IMR-90 (cell line): Measurements from ENCODE around the gene IGF2R. TPM values are rescaled to one million over a fixed set of nuclear protein-coding genes. Genes with fewer than 3 reads are reported as not detected.

Source experiments
- ATAC-seq: fragments of 200-7000 bp; cut with Tn5 transposase; 2 replicates; pipeline ENCODE4 v1.9.1; 2020; ENCODE audit warnings: low read depth, mild to moderate bottlenecking, moderate library complexity
- BruUV-seq: library from RNA; stranded (reverse); fragments of 400-500 nt; replicated peaks from 2 replicates; lab custom pipeline; 2021; lab: Mats Ljungman, UMichigan
- CTCF ChIA-PET: fragments of 300-600 bp; formaldehyde crosslinking; extraction: SDS; loops from one replicate; lab custom pipeline; 2021; ENCODE audit warnings: antibody characterized with exemption; lab: Yijun Ruan, JAX
- POLR2A ChIA-PET: fragments of 300-600 bp; sonication (Branson Sonifier 250); formaldehyde crosslinking; loops from one replicate; lab custom pipeline; 2022; ENCODE audit warnings: antibody characterized with exemption; ENCODE audit not compliant: unreplicated experiment; lab: Charles Lee
- DNase-seq: peaks from one replicate; pipeline ENCODE4 v3.0.0; 2013
- H2AFZ ChIP-seq: replicated peaks from 2 replicates; pipeline ENCODE3; 2013; ENCODE audit warnings: low read length, mild to moderate bottlenecking; ENCODE audit not compliant: poor library complexity
- H2AK5ac ChIP-seq: 2 replicates; pipeline ENCODE4 v1.6.1; 2013; ENCODE audit warnings: low read depth, low read length, inconsistent platforms
- H2AK9ac ChIP-seq: replicated peaks from 2 replicates; pipeline ENCODE3; 2013; ENCODE audit warnings: mild to moderate bottlenecking, low read depth, low read length, moderate library complexity; ENCODE audit not compliant: poor library complexity
- H2BK120ac ChIP-seq: 2 replicates; pipeline ENCODE4 v1.6.1; 2013; ENCODE audit warnings: low read depth, low read length, inconsistent platforms
- H2BK15ac ChIP-seq: 3 replicates; pipeline ENCODE4 v1.6.1; 2013; ENCODE audit warnings: low read depth, low read length, inconsistent platforms
- H2BK20ac ChIP-seq: 2 replicates; pipeline ENCODE4 v1.6.1; 2013; ENCODE audit warnings: low read depth, mild to moderate bottlenecking, inconsistent platforms, low read length, moderate library complexity
- H2BK5ac ChIP-seq: 2 replicates; pipeline ENCODE4 v1.6.1; 2013; ENCODE audit warnings: mild to moderate bottlenecking, low read depth, low read length, inconsistent platforms; ENCODE audit not compliant: poor library complexity, severe bottlenecking
- H3K14ac ChIP-seq: replicated peaks from 2 replicates; pipeline ENCODE4 v1.6.1; 2013; ENCODE audit warnings: low read depth, low read length, inconsistent platforms
- H3K18ac ChIP-seq: 2 replicates; pipeline ENCODE4 v1.6.1; 2013; ENCODE audit warnings: low read depth, low read length, control low read depth
- H3K23ac ChIP-seq: 2 replicates; pipeline ENCODE4 v1.6.1; 2013; ENCODE audit warnings: low read depth, low read length, inconsistent platforms
- H3K27ac ChIP-seq: 2 replicates; pipeline ENCODE4 v1.5.1; 2013; ENCODE audit warnings: mild to moderate bottlenecking, control low read depth, low read length; ENCODE audit not compliant: insufficient read depth
- H3K27me3 ChIP-seq: 2 replicates; pipeline ENCODE4 v1.6.1; 2013; ENCODE audit warnings: low read length; ENCODE audit not compliant: control insufficient read depth, insufficient read depth
- H3K36me3 ChIP-seq: 2 replicates; pipeline ENCODE4 v1.6.1; 2013; ENCODE audit warnings: low read length, mixed read lengths; ENCODE audit not compliant: control insufficient read depth, insufficient read depth
- H3K4ac ChIP-seq: 2 replicates; pipeline ENCODE4 v1.6.1; 2013; ENCODE audit warnings: low read depth, low read length, inconsistent platforms
- H3K4me1 ChIP-seq: 2 replicates; pipeline ENCODE4 v1.6.1; 2013; ENCODE audit warnings: low read length, mixed read lengths; ENCODE audit not compliant: control insufficient read depth, insufficient read depth
- H3K4me2 ChIP-seq: 2 replicates; pipeline ENCODE4 v1.6.1; 2013; ENCODE audit warnings: low read depth, mild to moderate bottlenecking, control low read depth, low read length, moderate library complexity
- H3K4me3 ChIP-seq: 2 replicates; pipeline ENCODE4 v1.5.1; 2013; ENCODE audit warnings: low read depth, mild to moderate bottlenecking, control low read depth, low read length, moderate library complexity; ENCODE audit not compliant: insufficient read depth
- H3K56ac ChIP-seq: 2 replicates; pipeline ENCODE4 v1.6.1; 2013; ENCODE audit warnings: low read length, inconsistent platforms; ENCODE audit not compliant: insufficient read depth; ENCODE audit errors: extremely low read depth
- H3K79me1 ChIP-seq, 2 experiments: 2 replicates each; pipeline ENCODE4 v1.6.1; 2013; ENCODE audit warnings: low read length in 2 of 2, inconsistent platforms in 1 of 2, low read depth in 1 of 2
- H3K9ac ChIP-seq: 2 replicates; pipeline ENCODE4 v1.6.1; 2013; ENCODE audit warnings: low read depth, low read length, control low read depth
- H3K9me1 ChIP-seq: 2 replicates; pipeline ENCODE4 v1.6.1; 2013; ENCODE audit warnings: low read length, inconsistent platforms; ENCODE audit not compliant: insufficient read depth
- H3K9me3 ChIP-seq: 2 replicates; pipeline ENCODE4 v1.6.1; 2013; ENCODE audit warnings: low read length; ENCODE audit not compliant: control insufficient read depth, insufficient read depth
- H4K20me1 ChIP-seq: 2 replicates; pipeline ENCODE4 v1.6.1; 2013; ENCODE audit warnings: low read length, inconsistent platforms; ENCODE audit not compliant: insufficient read depth
- H4K5ac ChIP-seq: 2 replicates; pipeline ENCODE4 v1.6.1; 2013; ENCODE audit warnings: mild to moderate bottlenecking, low read depth, low read length, control low read depth
- H4K8ac ChIP-seq, 2 experiments: 2 replicates each; pipeline ENCODE4 v1.6.1; 2013; ENCODE audit warnings: low read depth in 2 of 2, low read length in 2 of 2, control low read depth in 1 of 2, inconsistent platforms in 1 of 2
- H4K91ac ChIP-seq: 2 replicates; pipeline ENCODE4 v1.6.1; 2013; ENCODE audit warnings: low read depth, low read length, inconsistent platforms; ENCODE audit not compliant: insufficient read depth
- CEBPB ChIP-seq: IDR thresholded peaks from 2 replicates; pipeline ENCODE4 v1.6.1; 2012; ENCODE audit warnings: low read depth, low read length, improper control_type of control experiment
- CHD1 ChIP-seq: IDR thresholded peaks from 2 replicates; pipeline ENCODE4 v1.6.1; 2012; ENCODE audit warnings: low read depth, low read length, improper control_type of control experiment
- ELK1 ChIP-seq: fragments of 150-350 bp; IDR thresholded peaks from 2 replicates; pipeline ENCODE4 v1.6.1; 2016; ENCODE audit warnings: low read depth, mild to moderate bottlenecking, low read length, moderate library complexity, borderline replicate concordance
- FOS ChIP-seq: fragments of 150-350 bp; IDR thresholded peaks from 2 replicates; pipeline ENCODE4 v1.6.1; 2016; ENCODE audit warnings: low read depth, low read length
- MAFK ChIP-seq: IDR thresholded peaks from 2 replicates; pipeline ENCODE4 v1.6.1; 2012; ENCODE audit warnings: low read depth, low read length, improper control_type of control experiment
- MXI1 ChIP-seq: IDR thresholded peaks from 2 replicates; pipeline ENCODE4 v1.6.1; 2012; ENCODE audit warnings: low read depth, mild to moderate bottlenecking, low read length, moderate library complexity, borderline replicate concordance
- RCOR1 ChIP-seq: IDR thresholded peaks from 2 replicates; pipeline ENCODE4 v1.6.1; 2012; ENCODE audit warnings: mild to moderate bottlenecking, low read length, improper control_type of control experiment; ENCODE audit not compliant: insufficient replicate concordance
- RFX5 ChIP-seq: IDR thresholded peaks from 2 replicates; pipeline ENCODE4 v1.8.0; 2012; ENCODE audit warnings: low read depth, mild to moderate bottlenecking, low read length, moderate library complexity
- WGBS, 2 experiments: methylation state at CpG; one replicate each; pipeline versions ENCODE4 v1.1.5 to v1.1.7; 2013; ENCODE audit warnings: missing lambda C conversion rate in 2 of 2; ENCODE audit not compliant: insufficient read length in 1 of 2; ENCODE audit errors: extremely low coverage in 2 of 2; 5-methylcytosine and 5-hydroxymethylcytosine counted together
- dilution Hi-C: fragments of 300-500 bp; cut with HindIII; formaldehyde crosslinking; loops from one replicate; pipeline ENCODE4 v1.14.3; 2018; ENCODE audit warnings: low sequenced_read_pairs; ENCODE audit not compliant: unreplicated experiment
- in situ Hi-C: fragments of 300-500 bp; cut with MboI; formaldehyde crosslinking; loops from 3 replicates; pipeline ENCODE4 v1.14.3; 2019; ENCODE audit warnings: low sequenced_read_pairs, inconsistent platforms, mixed read lengths
- intact Hi-C: fragments of 100-400 bp; cut with micrococcal nuclease; formaldehyde crosslinking; loops from 2 replicates; pipeline ENCODE4 v1.10.0; 2022
- polyA plus RNA-seq, 3 experiments: library from polyadenylated mRNA; depleted of rRNA; stranded (reverse); fragments of >200 nt; gene quantifications; 2 replicates each; pipeline ENCODE4 v1.2.3, GENCODE V29; 2012; ENCODE audit warnings: low replicate concordance in 1 of 3
- total RNA-seq: library from RNA; depleted of rRNA; stranded (reverse); fragments of >200 nt; gene quantifications from 2 replicates; pipeline ENCODE4 v1.2.3, GENCODE V29; 2012
- TF ChIP-seq, protein P1 (sequence below): conservative IDR thresholded peaks from 2 replicates; pipeline ENCODE4 v1.5.1; 2012; ENCODE audit warnings: mild to moderate bottlenecking, low read depth, low read length, improper control_type of control experiment

The IGF2R gene
- total and polyA plus RNA-seq, 2 of the 4 experiments (the other 2 are of a cell fraction): 33.2 to 41.4 TPM

DNA sequence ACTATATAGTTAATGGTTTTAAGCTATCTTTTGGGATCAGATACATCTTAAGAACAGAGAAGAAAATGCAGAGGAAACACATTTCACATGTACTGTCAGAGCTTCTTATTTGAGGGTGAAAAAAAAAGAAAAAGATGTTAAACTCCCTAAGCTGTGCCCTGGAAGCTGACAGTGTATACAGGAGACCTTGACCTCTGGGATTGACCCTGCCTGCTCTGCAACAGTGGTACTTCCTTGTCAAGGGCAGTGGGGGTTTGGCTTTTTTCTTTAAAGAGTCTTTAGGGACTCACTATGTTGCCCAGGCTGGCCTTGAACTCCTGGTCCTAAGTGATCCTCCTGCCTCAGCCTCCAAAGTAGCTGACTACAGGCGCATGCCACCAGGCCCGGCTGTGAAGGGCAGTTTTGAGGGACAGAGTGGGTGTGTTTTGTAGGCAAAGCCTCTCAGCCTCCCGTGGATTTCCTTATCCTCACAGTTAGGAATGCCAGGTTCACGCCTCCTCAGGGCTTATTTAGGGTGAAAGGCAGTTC lies 92.1 kb downstream of the IGF2R start:
- Histone ChIP-seq H4K20me1 (no peaks in the 10 kb centered on the region), H2BK120ac (no peak overlapping the region), H3K9ac (no peak overlapping the region), H2BK20ac (no peak overlapping the region), H3K14ac (no peak overlapping the region), H2AFZ (no peak overlapping the region), H3K4me3 (no peak overlapping the region), H2BK15ac (no peak overlapping the region), H4K5ac (no peak overlapping the region), H2BK5ac (no peak overlapping the region), H3K27ac (no peak overlapping the region), H2AK9ac (no peak overlapping the region), H3K27me3 (no peaks in the 10 kb centered on the region), H3K4me1 (no peaks in the 10 kb centered on the region), H3K18ac (no peak overlapping the region), H3K4me2 (no peak overlapping the region), H3K9me3 (no peaks in the 10 kb centered on the region), H4K8ac (no peak overlapping the region), H3K9me1 (0 out of 2 replicates have a peak, but pooled peaks cover 4% of the 10 kb centered on the region), H3K23ac (no peak overlapping the region), H3K79me1 (no peaks in the 10 kb centered on the region), H3K4ac (no peak overlapping the region), H2AK5ac (no peak overlapping the region), H3K36me3 (peaks cover 67% of the 10 kb centered on the region), H4K91ac (no peak overlapping the region), H3K56ac (no peak overlapping the region)
- dilution Hi-C loops (no loop called here), in situ Hi-C loops (no loop called here), intact Hi-C loops (no loop called here)
- no peak for ATAC-seq
- ChIA-PET CTCF (no interaction called here), POLR2A (no interaction called here)
- WGBS, 2 experiments: no CpG with 5 or more reads among the region's 4 CpGs
- DNase-seq: no peak
- TF ChIP-seq CEBPB: no peak
- TF ChIP-seq ELK1: no peak
- TF ChIP-seq RFX5: no peak
- no peak for TF ChIP-seq RCOR1
- TF ChIP-seq MAFK: no peak
- TF ChIP-seq FOS: no peak
- TF ChIP-seq, protein P1, sequence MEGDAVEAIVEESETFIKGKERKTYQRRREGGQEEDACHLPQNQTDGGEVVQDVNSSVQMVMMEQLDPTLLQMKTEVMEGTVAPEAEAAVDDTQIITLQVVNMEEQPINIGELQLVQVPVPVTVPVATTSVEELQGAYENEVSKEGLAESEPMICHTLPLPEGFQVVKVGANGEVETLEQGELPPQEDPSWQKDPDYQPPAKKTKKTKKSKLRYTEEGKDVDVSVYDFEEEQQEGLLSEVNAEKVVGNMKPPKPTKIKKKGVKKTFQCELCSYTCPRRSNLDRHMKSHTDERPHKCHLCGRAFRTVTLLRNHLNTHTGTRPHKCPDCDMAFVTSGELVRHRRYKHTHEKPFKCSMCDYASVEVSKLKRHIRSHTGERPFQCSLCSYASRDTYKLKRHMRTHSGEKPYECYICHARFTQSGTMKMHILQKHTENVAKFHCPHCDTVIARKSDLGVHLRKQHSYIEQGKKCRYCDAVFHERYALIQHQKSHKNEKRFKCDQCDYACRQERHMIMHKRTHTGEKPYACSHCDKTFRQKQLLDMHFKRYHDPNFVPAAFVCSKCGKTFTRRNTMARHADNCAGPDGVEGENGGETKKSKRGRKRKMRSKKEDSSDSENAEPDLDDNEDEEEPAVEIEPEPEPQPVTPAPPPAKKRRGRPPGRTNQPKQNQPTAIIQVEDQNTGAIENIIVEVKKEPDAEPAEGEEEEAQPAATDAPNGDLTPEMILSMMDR: no peak
- TF ChIP-seq CHD1: no peak
- no peak for TF ChIP-seq MXI1
- no TSS peak for BruUV-seq
